Psoas muscle (tissue), 8 donors: Measurements from ENCODE around the gene AGXT. TPM values are rescaled to one million over a fixed set of nuclear protein-coding genes. Genes with fewer than 3 reads are reported as not detected.

Experiments
- ATAC-seq, 4 donors: fragments of 200-7000 bp; cut with Tn5 transposase; one replicate each; pipeline ENCODE4 v1.9.1; 2020; ENCODE audit warnings: moderate library complexity in 3 of 4, mild to moderate bottlenecking in 2 of 4
- DNase-seq, 2 donors: peaks; one replicate each; pipeline ENCODE4 v3.0.0-alpha.2; 2020
- H3K27ac ChIP-seq: fragments of 200-600 bp; one replicate; pipeline ENCODE4 v1.8.0; 2022
- H3K27me3 ChIP-seq, 3 donors: fragments of 200-600 bp in 1 of 3; one replicate each; pipeline versions ENCODE4 v1.6.1 to v1.8.0; 2013 to 2022; ENCODE audit warnings: low read length in 2 of 3, mild to moderate bottlenecking in 2 of 3, moderate library complexity in 1 of 3; ENCODE audit not compliant: insufficient read depth in 3 of 3
- H3K36me3 ChIP-seq, 2 donors: fragments of 200-600 bp in 1 of 2; one replicate each; pipeline versions ENCODE4 v1.6.1 to v1.8.0; 2013 to 2022; ENCODE audit warnings: low read depth in 1 of 2, mild to moderate bottlenecking in 1 of 2, moderate library complexity in 1 of 2; ENCODE audit not compliant: insufficient read depth in 1 of 2
- H3K4me1 ChIP-seq: fragments of 200-600 bp; one replicate; pipeline ENCODE4 v1.8.0; 2022
- H3K4me3 ChIP-seq: fragments of 200-600 bp; one replicate; pipeline ENCODE4 v1.8.0; 2022; ENCODE audit warnings: mild to moderate bottlenecking
- H3K9me3 ChIP-seq: fragments of 200-600 bp; one replicate; pipeline ENCODE4 v1.8.0; 2022
- CTCF ChIP-seq: fragments of 200-600 bp; IDR thresholded peaks from one replicate; pipeline ENCODE4 v1.8.0; 2022; ENCODE audit warnings: antibody characterized with exemption
- WGBS, 3 donors: extraction: QIAGEN DNeasy Blood & Tissue Kit; methylation state at CpG; one replicate each; pipeline versions ENCODE4 v1.1.6 to v1.1.7; 2013; 5-methylcytosine and 5-hydroxymethylcytosine counted together
- intact Hi-C, 2 donors: fragments of 100-400 bp; cut with DNase I; formaldehyde crosslinking; loops; one replicate each; pipeline versions ENCODE4 v1.11.0 to v1.14.2; 2022
- polyA plus RNA-seq, 3 donors: library from polyadenylated mRNA; stranded (reverse); fragments of 200-250 nt; gene quantifications; one replicate each; pipeline ENCODE4 v1.2.3, GENCODE V29; 2013
- total RNA-seq, 4 donors: library from RNA; stranded (reverse); fragmentation: NEBNext Ultra II Directional in 2 of 4; extraction: Animal tissue kit (Norgen Biotek cat#: 25700) in 2 of 4; gene quantifications; one replicate each; pipeline versions ENCODE4 v1.2.1 to v1.2.4, GENCODE V29; 2021 to 2023
- donor health status: healthy with polysubstance abuse.
- donor health status: DM: no; HTN: no; CAD: no; lungs with moderate emphysema.
- donor health status: Bipolar disorder and iron deficiency.
- donor health status: healthy.
- donor health status: DM: yes; HTN: yes; CAD: no.
- donor health status: DM: no; HTN: no; CAD: no.
- donor health status: DM: no; HTN: no; CAD: no.
- donor health status: DM: yes; HTN: yes; CAD: no.

Gene AGXT
- total and polyA plus RNA-seq, 7 donors = 0.11 to 1.3 (median 0.30) TPM; not detected in 4

GRCh38 chr2:240831594-240832204, 36.9 kb upstream of the AGXT start:
- H3K4me1 ChIP-seq = peaks cover 4% of the 10 kb centered on the region
- intact Hi-C loops = no loop called here
- no peaks in the 10 kb centered on the region for H3K9me3 ChIP-seq
- no peaks in the 10 kb centered on the region for H3K36me3 ChIP-seq
- peaks cover 0 to 50% (median 6%) of the 10 kb centered on the region in 3 donors for H3K27me3 ChIP-seq
- WGBS, 3 donors = 12 to 15% (median 13%) methylated on average over 22 to 27 of the region's 27 CpGs
- no peak for DNase-seq
- peak overlapping the region; percentile 42 for H3K4me3 ChIP-seq
- no peak overlapping the region for H3K27ac ChIP-seq
- ATAC-seq = peak; percentile 18 to 25 (median 20)
- no peak for TF ChIP-seq CTCF

DNA sequence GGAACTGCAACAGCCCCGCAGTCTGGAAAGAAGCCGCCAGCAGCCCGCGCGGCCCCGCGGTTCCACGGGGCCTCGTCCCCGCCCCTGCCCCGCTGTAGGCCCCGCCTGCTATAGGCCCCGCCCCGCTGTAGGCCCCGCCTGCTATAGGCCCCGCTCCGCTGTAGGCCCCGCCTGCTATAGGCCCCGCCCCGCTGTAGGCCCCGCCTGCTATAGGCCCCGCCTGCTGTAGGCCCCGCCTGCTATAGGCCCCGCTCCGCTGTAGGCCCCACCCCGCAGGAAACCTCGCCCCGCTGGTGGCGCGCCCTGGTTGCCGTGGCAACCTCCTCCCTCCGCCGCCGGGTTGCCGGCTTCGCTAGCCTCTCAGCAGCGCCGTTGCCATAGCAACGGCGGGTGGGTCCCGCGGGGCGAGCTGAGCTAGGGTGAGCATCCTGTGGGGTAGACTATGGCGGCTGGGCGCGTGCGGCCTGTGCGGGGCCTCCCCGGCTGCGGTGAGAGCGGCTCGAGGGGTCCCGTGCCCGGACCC, 36.4 kb upstream of the AGXT start:
- TF ChIP-seq CTCF = no peak
- peak overlapping the region; percentile 42 for H3K4me3 ChIP-seq
- intact Hi-C loops = no loop called here
- no peaks in the 10 kb centered on the region for H3K36me3 ChIP-seq
- 6 to 10% (median 6%) methylated on average over 41 to 54 of the region's 54 CpGs for WGBS, 3 donors
- H3K27ac ChIP-seq = no peak overlapping the region
- H3K4me1 ChIP-seq = peaks cover 4% of the 10 kb centered on the region
- DNase-seq (peak; percentile 89 to 95), ATAC-seq (peak; percentile 61 to 90 (median 79))
- peaks cover 0 to 44% (median 5%) of the 10 kb centered on the region in 3 donors for H3K27me3 ChIP-seq
- no peaks in the 10 kb centered on the region for H3K9me3 ChIP-seq

DNA sequence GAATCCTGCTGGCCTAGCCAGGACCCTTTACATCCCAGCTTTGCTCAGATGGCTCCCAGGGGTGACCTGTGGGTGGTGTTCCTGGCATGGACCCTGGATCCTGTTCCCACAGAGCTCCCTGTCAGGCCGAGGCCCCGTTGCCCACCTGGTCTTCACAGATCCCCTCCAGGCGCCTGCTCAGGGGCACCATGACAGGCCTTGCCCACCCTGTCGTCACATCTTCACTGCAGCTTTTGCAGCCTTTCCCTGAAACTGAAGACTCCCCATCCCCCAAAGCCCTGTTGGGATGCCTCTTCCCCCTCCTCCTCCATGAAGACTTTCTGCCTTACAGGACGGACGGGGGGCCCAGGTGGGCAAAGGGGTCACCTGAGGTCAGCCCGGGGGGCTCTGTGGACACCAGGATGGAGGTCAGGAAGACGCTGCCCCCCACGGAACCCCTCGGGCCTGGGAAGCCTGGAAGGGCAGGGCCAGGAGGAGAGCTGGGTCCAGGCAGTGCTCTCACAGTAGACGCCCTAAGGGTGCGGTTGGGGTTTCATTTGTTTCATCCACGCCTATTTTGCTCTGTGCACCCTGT, 35.6 kb upstream of the AGXT start:
- 64 to 72% (median 68%) methylated on average over 13 of the region's 13 CpGs for WGBS, 3 donors
- H3K4me1 ChIP-seq = peaks cover 4% of the 10 kb centered on the region
- no peaks in the 10 kb centered on the region for H3K9me3 ChIP-seq
- no peak overlapping the region for H3K27ac ChIP-seq
- intact Hi-C loops = no loop called here
- DNase-seq = no peak
- H3K36me3 ChIP-seq = no peaks in the 10 kb centered on the region
- H3K4me3 ChIP-seq = no peak overlapping the region
- TF ChIP-seq CTCF = no peak
- no peak for ATAC-seq
- H3K27me3 ChIP-seq = peaks cover 0 to 37% (median 2%) of the 10 kb centered on the region in 3 donors

- Histone ChIP-seq H3K4me1 (peaks cover 4% of the 10 kb centered on the region), H3K9me3 (no peaks in the 10 kb centered on the region), H3K36me3 (no peaks in the 10 kb centered on the region), H3K27ac (no peak overlapping the region), H3K4me3 (no peak overlapping the region), H3K27me3 (peaks cover 0 to 29% (median 2%) of the 10 kb centered on the region in 3 donors)
- 73 to 93% (median 77%) methylated on average over 7 to 8 of the region's 8 CpGs for WGBS, 3 donors
- DNase-seq (no peak), ATAC-seq (no peak)
- no peak for TF ChIP-seq CTCF
- intact Hi-C loops = no loop called here
These were observed 34.8 kb upstream of the AGXT start for GRCh38 chr2:240833724-240834285.
